IMR-90 (cell line): ENCODE results near the gene SLC6A4. TPM values are rescaled to one million over a fixed set of nuclear protein-coding genes. Genes with fewer than 3 reads are reported as not detected.

Experiments
- ATAC-seq: fragments of 200-7000 bp; cut with Tn5 transposase; 2 replicates; pipeline ENCODE4 v1.9.1; 2020; ENCODE audit warnings: low read depth, mild to moderate bottlenecking, moderate library complexity
- BruUV-seq: library from RNA; stranded (reverse); fragments of 400-500 nt; replicated peaks from 2 replicates; lab custom pipeline; 2021; lab: Mats Ljungman, UMichigan
- CTCF ChIA-PET: fragments of 300-600 bp; formaldehyde crosslinking; extraction: SDS; loops from one replicate; lab custom pipeline; 2021; ENCODE audit warnings: antibody characterized with exemption; lab: Yijun Ruan, JAX
- POLR2A ChIA-PET: fragments of 300-600 bp; sonication (Branson Sonifier 250); formaldehyde crosslinking; loops from one replicate; lab custom pipeline; 2022; ENCODE audit warnings: antibody characterized with exemption; ENCODE audit not compliant: unreplicated experiment; lab: Charles Lee
- DNase-seq: peaks from one replicate; pipeline ENCODE4 v3.0.0; 2013
- H2AFZ ChIP-seq: replicated peaks from 2 replicates; pipeline ENCODE3; 2013; ENCODE audit warnings: low read length, mild to moderate bottlenecking; ENCODE audit not compliant: poor library complexity
- H2AK5ac ChIP-seq: 2 replicates; pipeline ENCODE4 v1.6.1; 2013; ENCODE audit warnings: low read depth, low read length, inconsistent platforms
- H2AK9ac ChIP-seq: replicated peaks from 2 replicates; pipeline ENCODE3; 2013; ENCODE audit warnings: mild to moderate bottlenecking, low read depth, low read length, moderate library complexity; ENCODE audit not compliant: poor library complexity
- H2BK120ac ChIP-seq: 2 replicates; pipeline ENCODE4 v1.6.1; 2013; ENCODE audit warnings: low read depth, low read length, inconsistent platforms
- H2BK15ac ChIP-seq: 3 replicates; pipeline ENCODE4 v1.6.1; 2013; ENCODE audit warnings: low read depth, low read length, inconsistent platforms
- H2BK20ac ChIP-seq: 2 replicates; pipeline ENCODE4 v1.6.1; 2013; ENCODE audit warnings: low read depth, mild to moderate bottlenecking, inconsistent platforms, low read length, moderate library complexity
- H2BK5ac ChIP-seq: 2 replicates; pipeline ENCODE4 v1.6.1; 2013; ENCODE audit warnings: mild to moderate bottlenecking, low read depth, low read length, inconsistent platforms; ENCODE audit not compliant: poor library complexity, severe bottlenecking
- H3K14ac ChIP-seq: replicated peaks from 2 replicates; pipeline ENCODE4 v1.6.1; 2013; ENCODE audit warnings: low read depth, low read length, inconsistent platforms
- H3K18ac ChIP-seq: 2 replicates; pipeline ENCODE4 v1.6.1; 2013; ENCODE audit warnings: low read depth, low read length, control low read depth
- H3K23ac ChIP-seq: 2 replicates; pipeline ENCODE4 v1.6.1; 2013; ENCODE audit warnings: low read depth, low read length, inconsistent platforms
- H3K27ac ChIP-seq: 2 replicates; pipeline ENCODE4 v1.5.1; 2013; ENCODE audit warnings: mild to moderate bottlenecking, control low read depth, low read length; ENCODE audit not compliant: insufficient read depth
- H3K27me3 ChIP-seq: 2 replicates; pipeline ENCODE4 v1.6.1; 2013; ENCODE audit warnings: low read length; ENCODE audit not compliant: control insufficient read depth, insufficient read depth
- H3K36me3 ChIP-seq: 2 replicates; pipeline ENCODE4 v1.6.1; 2013; ENCODE audit warnings: low read length, mixed read lengths; ENCODE audit not compliant: control insufficient read depth, insufficient read depth
- H3K4ac ChIP-seq: 2 replicates; pipeline ENCODE4 v1.6.1; 2013; ENCODE audit warnings: low read depth, low read length, inconsistent platforms
- H3K4me1 ChIP-seq: 2 replicates; pipeline ENCODE4 v1.6.1; 2013; ENCODE audit warnings: low read length, mixed read lengths; ENCODE audit not compliant: control insufficient read depth, insufficient read depth
- H3K4me2 ChIP-seq: 2 replicates; pipeline ENCODE4 v1.6.1; 2013; ENCODE audit warnings: low read depth, mild to moderate bottlenecking, control low read depth, low read length, moderate library complexity
- H3K4me3 ChIP-seq: 2 replicates; pipeline ENCODE4 v1.5.1; 2013; ENCODE audit warnings: low read depth, mild to moderate bottlenecking, control low read depth, low read length, moderate library complexity; ENCODE audit not compliant: insufficient read depth
- H3K56ac ChIP-seq: 2 replicates; pipeline ENCODE4 v1.6.1; 2013; ENCODE audit warnings: low read length, inconsistent platforms; ENCODE audit not compliant: insufficient read depth; ENCODE audit errors: extremely low read depth
- H3K79me1 ChIP-seq, 2 experiments: 2 replicates each; pipeline ENCODE4 v1.6.1; 2013; ENCODE audit warnings: low read length in 2 of 2, inconsistent platforms in 1 of 2, low read depth in 1 of 2
- H3K9ac ChIP-seq: 2 replicates; pipeline ENCODE4 v1.6.1; 2013; ENCODE audit warnings: low read depth, low read length, control low read depth
- H3K9me1 ChIP-seq: 2 replicates; pipeline ENCODE4 v1.6.1; 2013; ENCODE audit warnings: low read length, inconsistent platforms; ENCODE audit not compliant: insufficient read depth
- H3K9me3 ChIP-seq: 2 replicates; pipeline ENCODE4 v1.6.1; 2013; ENCODE audit warnings: low read length; ENCODE audit not compliant: control insufficient read depth, insufficient read depth
- H4K20me1 ChIP-seq: 2 replicates; pipeline ENCODE4 v1.6.1; 2013; ENCODE audit warnings: low read length, inconsistent platforms; ENCODE audit not compliant: insufficient read depth
- H4K5ac ChIP-seq: 2 replicates; pipeline ENCODE4 v1.6.1; 2013; ENCODE audit warnings: mild to moderate bottlenecking, low read depth, low read length, control low read depth
- H4K8ac ChIP-seq, 2 experiments: 2 replicates each; pipeline ENCODE4 v1.6.1; 2013; ENCODE audit warnings: low read depth in 2 of 2, low read length in 2 of 2, control low read depth in 1 of 2, inconsistent platforms in 1 of 2
- H4K91ac ChIP-seq: 2 replicates; pipeline ENCODE4 v1.6.1; 2013; ENCODE audit warnings: low read depth, low read length, inconsistent platforms; ENCODE audit not compliant: insufficient read depth
- BHLHE40 ChIP-seq: fragments of 150-350 bp; IDR thresholded peaks from 2 replicates; pipeline ENCODE4 v1.6.1; 2016; ENCODE audit warnings: mild to moderate bottlenecking, low read depth, low read length
- CEBPB ChIP-seq: IDR thresholded peaks from 2 replicates; pipeline ENCODE4 v1.6.1; 2012; ENCODE audit warnings: low read depth, low read length, improper control_type of control experiment
- CTCF ChIP-seq: conservative IDR thresholded peaks from 2 replicates; pipeline ENCODE4 v1.5.1; 2012; ENCODE audit warnings: mild to moderate bottlenecking, low read depth, low read length, improper control_type of control experiment
- ELK1 ChIP-seq: fragments of 150-350 bp; IDR thresholded peaks from 2 replicates; pipeline ENCODE4 v1.6.1; 2016; ENCODE audit warnings: low read depth, mild to moderate bottlenecking, low read length, moderate library complexity, borderline replicate concordance
- FOS ChIP-seq: fragments of 150-350 bp; IDR thresholded peaks from 2 replicates; pipeline ENCODE4 v1.6.1; 2016; ENCODE audit warnings: low read depth, low read length
- MAFK ChIP-seq: IDR thresholded peaks from 2 replicates; pipeline ENCODE4 v1.6.1; 2012; ENCODE audit warnings: low read depth, low read length, improper control_type of control experiment
- MAZ ChIP-seq: IDR thresholded peaks from 2 replicates; pipeline ENCODE4 v1.6.1; 2012; ENCODE audit warnings: low read depth, mild to moderate bottlenecking, low read length, improper control_type of control experiment, moderate library complexity, borderline replicate concordance
- MXI1 ChIP-seq: IDR thresholded peaks from 2 replicates; pipeline ENCODE4 v1.6.1; 2012; ENCODE audit warnings: low read depth, mild to moderate bottlenecking, low read length, moderate library complexity, borderline replicate concordance
- NFE2L2 ChIP-seq: fragments of 150-350 bp; IDR thresholded peaks from 2 replicates; pipeline ENCODE4 v1.6.1; 2016; ENCODE audit warnings: low read depth, mild to moderate bottlenecking, low read length
- POLR2A ChIP-seq: IDR thresholded peaks from 2 replicates; pipeline ENCODE4 v1.6.1; 2012; ENCODE audit warnings: mild to moderate bottlenecking, low read depth, low read length
- RAD21 ChIP-seq: IDR thresholded peaks from 2 replicates; pipeline ENCODE4 v1.6.1; 2012; ENCODE audit warnings: low read length, improper control_type of control experiment
- RCOR1 ChIP-seq: IDR thresholded peaks from 2 replicates; pipeline ENCODE4 v1.6.1; 2012; ENCODE audit warnings: mild to moderate bottlenecking, low read length, improper control_type of control experiment; ENCODE audit not compliant: insufficient replicate concordance
- RFX5 ChIP-seq: IDR thresholded peaks from 2 replicates; pipeline ENCODE4 v1.8.0; 2012; ENCODE audit warnings: low read depth, mild to moderate bottlenecking, low read length, moderate library complexity
- WGBS, 2 experiments: methylation state at CpG; one replicate each; pipeline versions ENCODE4 v1.1.5 to v1.1.7; 2013; ENCODE audit warnings: missing lambda C conversion rate in 2 of 2; ENCODE audit not compliant: insufficient read length in 1 of 2; ENCODE audit errors: extremely low coverage in 2 of 2; 5-methylcytosine and 5-hydroxymethylcytosine counted together
- dilution Hi-C: fragments of 300-500 bp; cut with HindIII; formaldehyde crosslinking; loops from one replicate; pipeline ENCODE4 v1.14.3; 2018; ENCODE audit warnings: low sequenced_read_pairs; ENCODE audit not compliant: unreplicated experiment
- in situ Hi-C: fragments of 300-500 bp; cut with MboI; formaldehyde crosslinking; loops from 3 replicates; pipeline ENCODE4 v1.14.3; 2019; ENCODE audit warnings: low sequenced_read_pairs, inconsistent platforms, mixed read lengths
- intact Hi-C: fragments of 100-400 bp; cut with micrococcal nuclease; formaldehyde crosslinking; loops from 2 replicates; pipeline ENCODE4 v1.10.0; 2022
- polyA plus RNA-seq, 3 experiments: library from polyadenylated mRNA; depleted of rRNA; stranded (reverse); fragments of >200 nt; gene quantifications; 2 replicates each; pipeline ENCODE4 v1.2.3, GENCODE V29; 2012; ENCODE audit warnings: low replicate concordance in 1 of 3
- total RNA-seq: library from RNA; depleted of rRNA; stranded (reverse); fragments of >200 nt; gene quantifications from 2 replicates; pipeline ENCODE4 v1.2.3, GENCODE V29; 2012

The SLC6A4 gene
- total and polyA plus RNA-seq, 2 of the 4 experiments (the other 2 are of a cell fraction) = under 0.01 TPM; not detected in 1

- intact Hi-C loops = no loop called here
- no peak overlapping the region for H4K5ac ChIP-seq
- peaks cover 5% of the 10 kb centered on the region; the same call in 1 of the 2 replicates for H3K9me1 ChIP-seq
- no peaks in the 10 kb centered on the region for H4K20me1 ChIP-seq
- no peak overlapping the region for H3K23ac ChIP-seq
- in situ Hi-C loops = no loop called here
- H2AK9ac ChIP-seq = no peak overlapping the region
- no peak overlapping the region for H2BK20ac ChIP-seq
- ATAC-seq (no peak), DNase-seq (no peak)
- TF ChIP-seq BHLHE40 = no peak
- no peak for TF ChIP-seq MAZ
- TF ChIP-seq MAFK = no peak
- TF ChIP-seq RCOR1 = no peak
- TF ChIP-seq POLR2A = no peak
- TF ChIP-seq RFX5 = no peak
- no peak for TF ChIP-seq RAD21
- TF ChIP-seq ELK1 = no peak
- no peak for TF ChIP-seq NFE2L2
- TF ChIP-seq CTCF = no peak
- no peak for TF ChIP-seq FOS
- no peak for TF ChIP-seq MXI1
- TF ChIP-seq CEBPB = no peak
- H2BK120ac ChIP-seq = no peak overlapping the region
- dilution Hi-C loops = no loop called here
- no peak overlapping the region for H3K4ac ChIP-seq
- no peak overlapping the region for H2AFZ ChIP-seq
- H4K91ac ChIP-seq = no peak overlapping the region
- no peak overlapping the region for H3K4me2 ChIP-seq
- H3K79me1 ChIP-seq = peaks cover 14 to 15% of the 10 kb centered on the region in 2 experiments; a peak in 3 of 4 replicates
- no CpG with 5 or more reads among the region's 1 CpG for WGBS, 2 experiments
- no peak overlapping the region for H3K18ac ChIP-seq
- H2BK15ac ChIP-seq = no peak overlapping the region
- H3K4me3 ChIP-seq = no peak overlapping the region
- ChIA-PET CTCF (no interaction called here), POLR2A (no interaction called here)
- H3K4me1 ChIP-seq = peaks cover 7% of the 10 kb centered on the region; the same call in 1 of the 2 replicates
- H2BK5ac ChIP-seq = no peak overlapping the region
- no peaks in the 10 kb centered on the region for H3K9me3 ChIP-seq
- no peak overlapping the region for H3K14ac ChIP-seq
- no peak overlapping the region for H4K8ac ChIP-seq
- peaks cover 14% of the 10 kb centered on the region for H3K36me3 ChIP-seq
- no peak overlapping the region for H3K27ac ChIP-seq
- H3K27me3 ChIP-seq = no peaks in the 10 kb centered on the region
- BruUV-seq = no TSS peak
- H3K56ac ChIP-seq = no peak overlapping the region
- H2AK5ac ChIP-seq = no peak overlapping the region
- H3K9ac ChIP-seq = no peak overlapping the region
Measured at GRCh38 chr17:30254150-30254549, 18.7 kb upstream of the SLC6A4 start.
